Gastroesophageal sphincter (tissue), 4 donors: ENCODE results near the gene ADPRHL1. TPM values are rescaled to one million over a fixed set of nuclear protein-coding genes. Genes with fewer than 3 reads are reported as not detected.
A peak's percentile ranks its signal among the peaks of the same experiment; 100 is the strongest.

Experiments used
- ATAC-seq: fragments of 150-250 bp; one replicate; pipeline ENCODE4 v1.9.1; 2016; ENCODE audit warnings: mild to moderate bottlenecking, moderate library complexity
- H3K27ac ChIP-seq, 4 donors: fragments of 200-600 bp; sonication (generic) in 3 of 4; 1 replicate in 3 of 4; 2 replicates in 1 of 4; pipeline ENCODE4 v1.5.1; 2016 to 2019
- H3K27me3 ChIP-seq: fragments of 200-600 bp; sonication (generic); one replicate; pipeline ENCODE4 v1.5.1; 2019
- H3K36me3 ChIP-seq, 2 donors: fragments of 200-600 bp; sonication (generic); one replicate each; pipeline ENCODE4 v1.5.1; 2019; ENCODE audit warnings: control low read depth in 1 of 2
- H3K4me1 ChIP-seq, 3 donors: fragments of 200-600 bp; sonication (generic); 1 replicate in 2 of 3; 2 replicates in 1 of 3; pipeline ENCODE4 v1.5.1; 2016 to 2019; ENCODE audit warnings: control low read depth in 2 of 3
- H3K4me3 ChIP-seq, 2 donors: fragments of 200-600 bp; sonication (generic); one replicate each; pipeline ENCODE4 v1.5.1; 2019; ENCODE audit warnings: mild to moderate bottlenecking in 1 of 2, moderate library complexity in 1 of 2
- H3K9me3 ChIP-seq, 3 donors: fragments of 200-600 bp; sonication (generic); one replicate each; pipeline ENCODE4 v1.5.1; 2017 to 2019; ENCODE audit warnings: control low read depth in 2 of 3
- CTCF ChIP-seq, 4 experiments: fragments of 200-600 bp in 2 of 4; fragments of 450-650 bp in 2 of 4; sonication (generic) in 1 of 4; IDR thresholded peaks; one replicate each; pipeline ENCODE4 v1.5.1; 2017 to 2019; ENCODE audit warnings: antibody characterized with exemption in 4 of 4, mild to moderate bottlenecking in 2 of 4, moderate library complexity in 2 of 4
- EP300 ChIP-seq: sonication (generic); formaldehyde crosslinking; IDR thresholded peaks from one replicate; pipeline ENCODE4 v1.6.1; 2017; ENCODE audit warnings: antibody characterized with exemption, mild to moderate bottlenecking
- POLR2A ChIP-seq, 2 donors: fragments of 450-650 bp; IDR thresholded peaks; one replicate each; pipeline ENCODE4 v1.6.1; 2017; ENCODE audit warnings: antibody characterized with exemption in 2 of 2, mild to moderate bottlenecking in 2 of 2, moderate library complexity in 1 of 2
- POLR2AphosphoS5 ChIP-seq: sonication (generic); formaldehyde crosslinking; IDR thresholded peaks from one replicate; pipeline ENCODE4 v1.6.1; 2017; ENCODE audit warnings: antibody characterized with exemption
- WGBS, 2 donors: methylation state at CpG; one replicate each; pipeline ENCODE4 v1.1.5; 2018; ENCODE audit warnings: low coverage in 1 of 2; 5-methylcytosine and 5-hydroxymethylcytosine counted together
- total RNA-seq, 4 donors: library from RNA; depleted of rRNA; stranded (reverse); fragments of >200 nt; gene quantifications; one replicate each; pipeline ENCODE4 v1.1.0, GENCODE V29; 2016

The ADPRHL1 gene
- total RNA-seq, 4 donors from 2014 or later, result 4.7 to 33.8 (median 8.9) TPM

GRCh38 chr13:113461022-113461751, 7.9 kb upstream of the ADPRHL1 start:
- Histone ChIP-seq H3K36me3 (peaks cover 0 to 65% of the 10 kb centered on the region in 2 donors), H3K4me1 (peaks cover 0 to 11% (median 0%) of the 10 kb centered on the region in 3 donors), H3K27ac (no peak overlapping the region), H3K9me3 (no peaks in the 10 kb centered on the region), H3K27me3 (no peaks in the 10 kb centered on the region), H3K4me3 (no peak overlapping the region)
- 84% methylated on average over 7 to 12 of the region's 12 CpGs for WGBS, 2 donors
- TF ChIP-seq POLR2AphosphoS5, result no peak
- no peak for TF ChIP-seq EP300
- TF ChIP-seq POLR2A (IDR thresholded peaks at IDR 0.05), result no peak
- TF ChIP-seq CTCF (IDR thresholded peaks at IDR 0.05), result no peak
- ATAC-seq, result no peak

GRCh38 chr13:113460599-113460998, 7.3 kb upstream of the ADPRHL1 start:
- H3K27me3 ChIP-seq, result no peaks in the 10 kb centered on the region
- TF ChIP-seq EP300 (no peak), POLR2AphosphoS5 (no peak), POLR2A (IDR thresholded peaks at IDR 0.05) (no peak), CTCF (IDR thresholded peaks at IDR 0.05) (no peak)
- no peaks in the 10 kb centered on the region for H3K9me3 ChIP-seq
- WGBS, 2 donors, result 100% methylated on average over 2 of the region's 14 CpGs; no CpG with 5 or more reads in 1 of the 2 donors
- H3K4me3 ChIP-seq, result no peak overlapping the region
- peaks cover 0 to 11% (median 0%) of the 10 kb centered on the region in 3 donors for H3K4me1 ChIP-seq
- H3K36me3 ChIP-seq, result peaks cover 0 to 70% of the 10 kb centered on the region in 2 donors
- no peak for ATAC-seq
- H3K27ac ChIP-seq, result no peak overlapping the region

GRCh38 chr13:113460064-113460555, 6.8 kb upstream of the ADPRHL1 start:
- 70 to 100% methylated on average over 2 to 3 of the region's 14 CpGs for WGBS, 2 donors
- no peaks in the 10 kb centered on the region for H3K9me3 ChIP-seq
- no peaks in the 10 kb centered on the region for H3K27me3 ChIP-seq
- H3K4me3 ChIP-seq, result no peak overlapping the region
- H3K4me1 ChIP-seq, result peaks cover 0 to 11% (median 0%) of the 10 kb centered on the region in 3 donors
- TF ChIP-seq POLR2AphosphoS5 (no peak), CTCF (IDR thresholded peaks at IDR 0.05) (no peak), POLR2A (IDR thresholded peaks at IDR 0.05) (no peak), EP300 (no peak)
- H3K27ac ChIP-seq, result no peak overlapping the region
- H3K36me3 ChIP-seq, result peaks cover 0 to 75% of the 10 kb centered on the region in 2 donors
- ATAC-seq, result no peak

- Histone ChIP-seq H3K27me3 (no peaks in the 10 kb centered on the region), H3K36me3 (peaks cover 0 to 85% of the 10 kb centered on the region in 2 donors), H3K4me1 (peaks cover 0 to 11% (median 0%) of the 10 kb centered on the region in 3 donors), H3K9me3 (no peaks in the 10 kb centered on the region), H3K27ac (peak overlapping the region in 3 of 4 donors; percentile 38 to 55 (median 54)), H3K4me3 (no peak overlapping the region)
- no peak for TF ChIP-seq POLR2AphosphoS5
- peak in 1 of 4 experiments; percentile 59 for TF ChIP-seq CTCF (IDR thresholded peaks at IDR 0.05)
- TF ChIP-seq POLR2A (IDR thresholded peaks at IDR 0.05), result no peak
- TF ChIP-seq EP300, result no peak
- 25 to 47% methylated on average over 7 to 13 of the region's 23 CpGs for WGBS, 2 donors
- peak; percentile 31 for ATAC-seq
These were observed 5.2 kb upstream of the ADPRHL1 start for GRCh38 chr13:113458253-113459065.
